ENCODE measurements around the gene MAFG. TPM values are rescaled to one million over a fixed set of nuclear protein-coding genes. Genes with fewer than 3 reads are reported as not detected.

MAFG gene
- total RNA-seq = 25.9 and 39.5 TPM in 2 replicates

DNA sequence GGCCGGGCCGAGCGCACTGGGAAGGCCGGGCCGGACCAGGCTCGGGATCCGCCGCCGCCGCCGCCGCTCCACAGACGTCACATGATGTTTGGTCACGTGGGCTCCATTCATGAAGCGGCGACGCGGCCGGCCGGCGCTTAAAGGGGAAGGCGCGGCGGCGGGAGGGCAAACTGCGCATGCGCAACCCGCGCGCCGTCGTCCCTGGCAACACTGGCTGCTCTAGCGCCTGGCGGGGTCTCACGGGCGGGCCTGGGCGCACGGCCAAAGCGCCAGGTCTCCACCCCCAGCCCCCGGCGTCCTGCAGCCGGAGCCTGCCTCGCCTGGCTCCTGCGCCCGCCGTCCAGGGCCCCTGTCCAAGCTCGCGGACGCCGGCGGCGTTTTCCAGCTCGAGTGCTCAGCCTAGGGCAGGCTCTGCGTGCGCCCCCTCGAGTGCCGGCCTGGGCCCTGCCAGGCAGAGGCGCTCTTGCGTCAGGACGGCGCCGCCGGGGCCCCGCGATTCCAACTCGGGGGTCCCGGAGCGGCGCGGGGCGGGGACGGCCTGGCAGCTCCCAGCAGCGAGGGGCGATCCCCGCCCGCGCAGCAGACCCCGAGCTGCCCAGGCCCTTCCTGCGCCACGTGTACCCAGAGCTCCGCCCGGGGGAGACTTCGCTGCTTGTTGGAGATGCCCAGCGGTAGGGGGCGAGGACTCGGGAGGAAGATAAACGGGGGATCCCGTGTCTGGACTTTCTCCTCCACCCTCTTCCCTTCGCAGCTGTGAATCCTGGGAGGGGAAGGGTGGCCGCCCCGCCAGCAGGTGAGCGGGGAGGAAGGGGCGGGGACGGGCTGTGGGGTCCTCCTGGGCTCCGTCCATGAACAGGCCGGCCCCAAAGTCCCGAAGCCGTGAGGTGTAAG, at the start of gene MAFG:
MAFG (minus strand) TSS at position 83 of the 891 bp plus-strand sequence. CDS start 4,550 bp downstream, outside the sequence.

DNA sequence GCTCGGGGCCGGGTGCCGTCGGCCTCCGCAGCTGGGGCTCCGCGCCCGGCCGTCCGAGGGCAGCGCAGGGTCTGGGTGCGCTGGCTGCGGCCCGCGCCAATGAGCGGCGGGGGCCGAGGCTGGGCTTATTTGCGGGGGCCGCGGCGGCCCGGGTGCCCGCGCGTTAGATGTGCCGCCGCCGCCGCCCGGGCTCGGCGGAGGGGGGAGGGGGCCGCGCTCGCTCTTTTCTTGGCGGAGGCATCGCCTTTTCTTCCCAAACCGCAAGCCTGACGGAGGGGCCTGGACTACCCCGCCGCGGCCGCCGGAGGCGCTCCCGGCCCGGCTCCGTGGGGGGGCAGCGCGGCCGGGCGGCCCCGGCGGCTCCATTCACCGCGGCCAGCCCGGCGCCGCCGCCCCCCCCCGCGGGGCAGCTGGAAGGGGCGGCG, 33.6 kb upstream of the MAFG start, which contains the start of gene NOTUM:
NOTUM (minus strand) TSS at position 101 of the 425 bp plus-strand sequence. CDS start 278 bp downstream, outside the sequence.

GRCh38 chr17:81947189-81947588, 19.7 kb upstream of the MAFG start, which contains the start of gene MYADML2:
Gene MYADML2, minus strand, starts transcription at chr17:81947233. Its CDS starts 5,492 bp downstream, at chr17:81941741.

DNA sequence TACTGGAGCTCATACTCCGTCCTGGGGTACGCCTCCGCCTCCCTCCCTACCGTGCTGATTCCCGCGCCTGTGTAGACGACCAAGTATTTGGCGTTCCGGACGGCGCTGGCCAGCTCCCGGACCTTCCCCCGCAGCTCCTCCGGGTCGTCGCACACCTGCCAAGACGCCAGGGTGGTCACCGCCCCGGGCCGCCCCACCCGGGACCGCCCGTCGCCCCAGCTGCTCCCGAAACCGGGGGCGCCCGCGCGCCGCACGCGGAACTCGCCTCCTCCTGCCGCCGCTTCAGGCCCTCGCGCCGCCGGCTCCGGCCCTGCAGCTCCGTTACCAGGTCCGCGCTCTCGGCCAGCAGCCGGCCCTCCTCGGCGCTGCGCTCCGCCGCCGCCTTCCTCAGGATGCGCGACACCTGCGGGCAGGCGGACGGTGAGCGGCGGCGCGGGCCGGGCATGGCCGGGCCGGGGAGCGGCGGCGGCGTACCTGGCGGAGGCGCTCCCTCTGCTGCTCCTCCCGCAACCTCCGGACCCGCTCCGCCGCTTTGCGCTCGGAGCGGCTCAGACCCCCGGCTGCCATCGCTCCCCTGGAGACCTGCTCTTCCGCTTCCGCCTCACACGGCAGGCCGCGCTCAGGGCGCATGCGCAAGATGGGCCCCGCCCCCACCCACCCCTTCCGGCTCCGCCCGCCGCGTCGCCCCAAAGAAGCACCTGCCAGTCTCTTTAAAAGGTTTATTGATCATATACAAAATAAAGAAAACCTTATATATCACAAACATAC, 9.8 kb downstream of the MAFG start, which contains the start of gene SIRT7:
SIRT7 (minus strand) TSS at position 612 of the 768 bp plus-strand sequence; CDS start at position 567, 45 bp downstream.

GRCh38 chr17:81911277-81911961, 16.1 kb downstream of the MAFG start, which contains the start of gene PCYT2:
Gene PCYT2, minus strand, starts transcription at chr17:81911399. Its CDS starts 44 bp downstream, at chr17:81911355.

DNA sequence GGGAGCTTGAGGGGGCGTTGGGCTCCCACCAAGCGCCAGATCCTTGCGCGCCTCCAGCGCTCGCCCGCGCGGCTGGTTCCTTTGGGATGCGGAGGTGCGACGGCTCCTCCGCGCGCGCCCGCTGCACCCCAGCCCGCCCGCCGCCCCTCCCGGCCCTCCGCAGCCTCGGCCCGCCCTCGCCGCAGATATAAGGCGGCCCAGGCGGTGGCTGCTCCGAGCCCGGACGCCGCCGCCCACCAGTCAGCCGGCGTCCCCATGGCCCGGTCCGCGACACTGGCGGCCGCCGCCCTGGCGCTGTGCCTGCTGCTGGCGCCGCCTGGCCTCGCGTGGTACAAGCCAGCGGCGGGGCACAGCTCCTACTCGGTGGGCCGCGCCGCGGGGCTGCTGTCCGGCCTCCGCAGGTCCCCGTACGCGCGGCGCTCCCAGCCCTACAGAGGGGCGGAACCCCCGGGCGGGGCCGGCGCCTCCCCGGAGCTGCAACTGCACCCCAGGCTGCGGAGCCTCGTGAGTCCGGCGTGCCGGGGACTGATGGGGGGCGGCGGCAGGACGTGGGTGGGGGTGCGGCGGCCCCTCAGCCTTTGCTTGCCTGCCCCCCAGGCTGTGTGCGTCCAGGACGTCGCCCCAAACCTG, 25.4 kb downstream of the MAFG start, which contains the start of gene NPB:
NPB (plus strand) TSS at position 216 of the 630 bp plus-strand sequence; CDS start at position 256, 40 bp downstream.

GRCh38 chr17:81870981-81871386, 56.6 kb downstream of the MAFG start, which contains the start of gene ARHGDIA:
Gene ARHGDIA, minus strand, starts transcription at chr17:81871337. Its CDS starts 1,407 bp downstream, at chr17:81869930.

Other genes starting within 250 kb of the MAFG start
- 24.2 and 25.0 TPM in 2 replicates for gene ARL16, start 243.9 kb downstream of the MAFG start, total RNA-seq
- gene HGS, start 243.7 kb downstream of the MAFG start, total RNA-seq = 104 and 130 TPM in 2 replicates
- gene MRPL12, start 224.4 kb downstream of the MAFG start, total RNA-seq = 8.6 and 11.8 TPM in 2 replicates
- 11.0 and 31.7 TPM in 2 replicates for gene SLC25A10, start 215.5 kb downstream of the MAFG start, total RNA-seq
- gene GCGR, start 123.6 kb downstream of the MAFG start, total RNA-seq = not detected in 2 replicates
- gene MCRIP1, start 94.4 kb downstream of the MAFG start, total RNA-seq = 85.0 and 126 TPM in 2 replicates
- gene PPP1R27, start 92.7 kb downstream of the MAFG start, total RNA-seq = not detected in 2 replicates
- 1,482 and 2,745 TPM in 2 replicates for gene P4HB, start 67.2 kb downstream of the MAFG start, total RNA-seq
- gene ARHGDIA, start 56.4 kb downstream of the MAFG start, total RNA-seq = 159 and 234 TPM in 2 replicates
- gene ALYREF, start 36.1 kb downstream of the MAFG start, total RNA-seq = 129 and 334 TPM in 2 replicates
- gene ANAPC11, start 36.0 kb downstream of the MAFG start, total RNA-seq = 228 and 235 TPM in 2 replicates
- 0.22 and 0.25 TPM in 2 replicates for gene NPB, start 25.5 kb downstream of the MAFG start, total RNA-seq
- 108 TPM in 2 replicates for gene PCYT2, start 16.3 kb downstream of the MAFG start, total RNA-seq
- gene SIRT7, start 9.6 kb downstream of the MAFG start, total RNA-seq = 32.2 and 36.1 TPM in 2 replicates
- 92.4 and 182 TPM in 2 replicates for gene PYCR1, start 9.6 kb upstream of the MAFG start, total RNA-seq
- 0.12 TPM in 1 of 2 replicates, not detected in the other for gene MYADML2, start 19.5 kb upstream of the MAFG start, total RNA-seq
- under 0.01 TPM in 2 replicates for gene NOTUM, start 33.5 kb upstream of the MAFG start, total RNA-seq
- 26.8 and 30.4 TPM in 2 replicates for gene ASPSCR1, start 49.9 kb upstream of the MAFG start, total RNA-seq
- 22.2 and 55.8 TPM in 2 replicates for gene CENPX, start 95.1 kb upstream of the MAFG start, total RNA-seq
- 18.6 and 28.7 TPM in 2 replicates for gene LRRC45, start 95.6 kb upstream of the MAFG start, total RNA-seq
- gene RAC3, start 103.9 kb upstream of the MAFG start, total RNA-seq = 7.4 and 9.0 TPM in 2 replicates
- 47.3 and 55.2 TPM in 2 replicates for gene DCXR, start 110.0 kb upstream of the MAFG start, total RNA-seq
- 28.7 and 50.9 TPM in 2 replicates for gene RFNG, start 124.1 kb upstream of the MAFG start, total RNA-seq
- 99.2 and 137 TPM in 2 replicates for gene GPS1, start 124.2 kb upstream of the MAFG start, total RNA-seq
- gene DUS1L, start 138.1 kb upstream of the MAFG start, total RNA-seq = 70.9 and 85.4 TPM in 2 replicates
- 234 and 261 TPM in 2 replicates for gene FASN, start 170.5 kb upstream of the MAFG start, total RNA-seq

All from uterine smooth muscle cell (primary cell).